ENCODE data around the gene AIP. TPM values are rescaled to one million over a fixed set of nuclear protein-coding genes. Genes with fewer than 3 reads are reported as not detected.

Gene AIP
- 100 to 1,000 TPM; 161 to 166 TPM for total RNA-seq

DNA sequence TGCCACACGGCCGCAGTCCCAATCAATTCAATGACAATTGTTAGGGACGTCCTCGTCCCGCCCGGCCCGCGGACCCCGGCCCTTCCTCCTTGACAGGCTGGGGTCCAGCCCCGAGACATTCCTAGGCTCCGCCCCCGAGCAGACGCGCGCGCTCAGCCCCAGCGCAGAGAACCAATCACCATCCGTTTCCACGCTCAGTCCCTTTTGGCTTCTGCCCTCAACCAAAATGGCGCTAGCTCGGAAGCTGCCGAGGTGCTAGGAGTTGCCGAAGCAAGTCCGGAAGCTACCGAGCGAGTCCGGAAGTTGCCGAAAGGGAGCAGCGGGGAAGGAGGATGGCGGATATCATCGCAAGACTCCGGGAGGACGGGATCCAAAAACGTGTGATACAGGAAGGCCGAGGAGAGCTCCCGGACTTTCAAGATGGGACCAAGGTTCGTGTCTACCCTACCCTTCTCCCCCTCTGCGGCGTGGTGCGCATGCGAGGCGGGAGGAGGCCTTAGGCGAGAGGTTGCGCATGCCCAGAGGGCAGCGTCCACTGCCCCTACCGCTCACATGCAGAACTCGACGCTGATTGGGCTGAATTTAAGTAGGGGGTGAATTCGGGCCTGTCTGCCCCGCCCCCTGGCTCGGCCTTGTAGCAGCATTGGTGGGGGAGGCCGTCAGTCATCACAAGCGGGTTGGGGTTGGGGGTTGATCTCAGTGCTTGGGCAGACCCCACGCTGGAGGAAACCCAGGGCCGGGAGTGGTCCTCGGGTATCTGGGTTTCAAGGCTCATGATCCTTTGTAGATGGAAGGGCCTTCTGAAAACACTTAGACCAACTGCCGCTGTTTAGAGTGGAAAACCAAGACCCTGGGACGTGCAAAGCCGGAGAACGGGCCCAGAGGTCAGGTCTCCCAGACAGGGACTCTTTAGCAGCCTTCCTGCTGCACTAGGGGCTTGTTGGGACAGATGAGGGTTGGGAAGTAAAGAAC lies at the start of gene AIP:
AIP (plus strand) TSS at position 200 of the 972 bp plus-strand sequence; CDS start at position 333, 133 bp downstream.
- H3K27ac Mint-ChIP-seq: peak within 1 kb of the TSS; percentile 100
- H3K4me1 Mint-ChIP-seq: peaks cover 47% of the 10 kb centered on the region
- DNase-seq (peak; percentile 94), ATAC-seq (ENCODE audit: low read depth) (peak; percentile 81)
- POLR2A ChIA-PET: interaction anchor here (0.6 to 5.5 kb wide), 23 partner anchors 8 to 195 kb away, joined by 3 to 94 read pairs (median 5); partner anchors contain the start of genes CDK2AP2, CORO1B, PITPNM1 and POLD4
- H3K36me3 Mint-ChIP-seq: peaks cover 16% of the 10 kb centered on the region
- peaks cover under 1% of the 10 kb centered on the region for H3K27me3 Mint-ChIP-seq
- H3K4me3 Mint-ChIP-seq: peak within 1 kb of the TSS; percentile 93
- H3K9me3 Mint-ChIP-seq: no peaks in the 10 kb centered on the region

DNA sequence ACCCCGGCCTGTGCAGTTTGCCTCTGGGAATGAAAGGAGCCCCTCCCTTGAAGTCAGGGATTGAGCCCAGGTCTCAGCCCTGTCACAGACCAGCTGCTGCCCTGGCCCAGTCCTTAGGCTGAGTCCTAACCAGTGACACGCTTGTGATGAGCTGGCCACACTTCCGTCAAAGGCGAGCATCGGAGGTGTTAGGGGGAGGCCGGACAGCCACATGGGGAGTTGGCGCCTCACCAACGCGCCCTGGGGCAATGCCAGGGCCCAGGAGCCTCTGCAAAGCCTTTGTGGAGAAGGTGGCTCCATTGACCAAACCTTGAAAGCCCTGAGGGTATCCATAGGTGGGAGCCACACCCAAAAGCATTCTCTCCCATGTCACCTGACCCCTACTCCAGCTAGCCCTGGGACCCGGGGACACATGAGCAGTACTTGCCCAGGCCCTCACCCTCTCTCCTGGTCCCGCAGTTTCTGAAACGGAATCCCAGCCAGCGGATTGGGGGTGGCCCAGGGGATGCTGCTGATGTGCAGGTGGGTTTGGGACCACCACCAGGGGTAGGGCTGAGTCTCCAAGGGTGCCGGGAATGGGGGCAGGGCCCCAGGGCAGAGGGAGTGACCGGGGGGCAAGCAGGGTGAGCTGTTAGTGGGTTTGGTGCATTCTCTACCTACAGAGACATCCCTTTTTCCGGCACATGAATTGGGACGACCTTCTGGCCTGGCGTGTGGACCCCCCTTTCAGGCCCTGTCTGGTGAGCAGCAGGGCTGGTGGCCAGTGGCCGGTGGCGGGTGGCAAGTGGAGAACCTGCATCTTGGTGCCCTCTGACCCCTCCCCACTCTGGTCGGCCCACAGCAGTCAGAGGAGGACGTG lies 49.1 kb upstream of the AIP start:
- no peaks in the 10 kb centered on the region for H3K27me3 Mint-ChIP-seq
- ATAC-seq (ENCODE audit: low read depth) (no peak), DNase-seq (peak; percentile 53)
- no peaks in the 10 kb centered on the region for H3K9me3 Mint-ChIP-seq
- H3K36me3 Mint-ChIP-seq: peaks cover 32% of the 10 kb centered on the region
- peak overlapping the region; percentile 78 for H3K27ac Mint-ChIP-seq
- H3K4me3 Mint-ChIP-seq: peak overlapping the region; percentile 98
- POLR2A ChIA-PET: interaction anchor here (1.0 to 16.3 kb wide), 7 partner anchors 9 to 52 kb away, joined by 3 to 491 read pairs (median 4); partner anchors contain the start of genes CARNS1, CORO1B, PPP1CA and TBC1D10C
- peaks cover 37% of the 10 kb centered on the region for H3K4me1 Mint-ChIP-seq

DNA sequence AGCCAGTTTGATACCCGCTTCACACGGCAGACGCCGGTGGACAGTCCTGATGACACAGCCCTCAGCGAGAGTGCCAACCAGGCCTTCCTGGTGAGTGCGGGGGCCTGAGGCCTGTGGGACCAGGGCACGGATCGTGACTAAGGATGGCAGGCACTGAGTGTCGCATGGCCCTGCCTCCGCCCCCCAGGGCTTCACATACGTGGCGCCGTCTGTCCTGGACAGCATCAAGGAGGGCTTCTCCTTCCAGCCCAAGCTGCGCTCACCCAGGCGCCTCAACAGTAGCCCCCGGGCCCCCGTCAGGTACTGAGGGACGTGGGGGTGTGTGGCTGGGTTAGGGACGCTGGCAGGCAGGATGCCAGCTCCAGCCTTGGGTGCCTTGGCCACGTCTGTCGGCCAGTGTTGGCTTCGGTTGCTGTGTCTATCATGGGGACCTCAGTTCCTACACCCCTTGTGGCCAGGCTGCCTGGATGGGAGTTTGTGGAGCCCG lies 48.4 kb upstream of the AIP start:
- DNase-seq (no peak), ATAC-seq (ENCODE audit: low read depth) (no peak)
- Mint-ChIP-seq H3K27me3 (no peaks in the 10 kb centered on the region), H3K36me3 (peaks cover 37% of the 10 kb centered on the region), H3K4me1 (peaks cover 41% of the 10 kb centered on the region), H3K27ac (peak overlapping the region; percentile 78), H3K9me3 (no peaks in the 10 kb centered on the region), H3K4me3 (peak overlapping the region; percentile 98)
- POLR2A ChIA-PET: interaction anchor here (0.7 to 16.3 kb wide), 8 partner anchors 9 to 61 kb away, joined by 3 to 491 read pairs (median 4); partner anchors contain the start of genes CARNS1, CLCF1, CORO1B and PPP1CA

GRCh38 chr11:67435031-67435726 lies 47.6 kb upstream of the AIP start:
- peak; percentile 52 for DNase-seq
- Mint-ChIP-seq H3K9me3 (no peaks in the 10 kb centered on the region), H3K27ac (peak overlapping the region; percentile 89), H3K36me3 (peaks cover 40% of the 10 kb centered on the region), H3K4me3 (peak overlapping the region; percentile 98), H3K27me3 (no peaks in the 10 kb centered on the region), H3K4me1 (peaks cover 44% of the 10 kb centered on the region)
- POLR2A ChIA-PET: interaction anchor here (0.5 to 16.3 kb wide), 14 partner anchors 8 to 82 kb away, joined by 3 to 491 read pairs (median 14); partner anchors contain the start of genes AIP, CARNS1, CLCF1 and CORO1B
- no peak for ATAC-seq (ENCODE audit: low read depth)

DNA sequence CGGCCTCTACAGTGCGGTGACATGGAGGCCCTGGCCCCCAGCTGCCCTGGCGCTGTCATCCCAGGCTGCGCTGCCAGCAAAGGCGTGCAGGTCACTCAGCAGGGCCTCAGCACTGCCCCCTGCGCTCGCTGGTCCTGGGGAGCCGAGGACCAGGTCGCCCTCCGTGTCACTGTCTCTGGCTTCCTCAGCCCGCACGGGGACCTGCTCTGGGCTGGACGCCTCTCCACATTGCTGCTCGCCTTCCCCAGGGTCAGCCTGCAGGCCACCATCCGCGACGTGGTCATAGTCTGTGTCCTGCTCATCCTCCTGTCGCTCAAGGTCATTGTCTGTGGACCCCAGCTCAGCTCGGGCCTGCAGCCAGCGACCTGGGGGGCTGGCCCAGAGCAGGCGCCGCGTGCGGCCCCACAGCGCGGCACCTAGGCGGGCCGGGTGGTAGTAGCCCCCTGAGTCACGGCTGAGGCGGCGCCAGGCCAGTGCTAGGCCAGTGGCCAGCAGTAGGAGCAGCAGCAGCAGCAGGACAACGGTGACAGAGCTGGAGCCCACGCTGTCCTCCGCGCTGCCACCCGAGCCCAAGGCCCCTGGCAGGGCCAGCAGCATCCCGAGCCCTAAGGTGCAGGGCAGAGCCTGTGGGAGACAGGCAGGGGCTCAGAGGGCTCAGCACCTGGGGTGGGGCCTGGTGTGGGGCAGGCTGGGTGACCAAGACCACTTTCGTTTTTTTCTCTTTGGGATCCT lies 46.9 kb upstream of the AIP start:
- Mint-ChIP-seq H3K27ac (peak overlapping the region; percentile 96), H3K4me1 (peaks cover 45% of the 10 kb centered on the region), H3K27me3 (no peaks in the 10 kb centered on the region), H3K4me3 (peak overlapping the region; percentile 98), H3K9me3 (no peaks in the 10 kb centered on the region), H3K36me3 (peaks cover 37% of the 10 kb centered on the region)
- DNase-seq: peak; percentile 56
- peak; percentile 4 for ATAC-seq (ENCODE audit: low read depth)
- POLR2A ChIA-PET: interaction anchor here (0.5 to 16.3 kb wide), 17 partner anchors 7 to 214 kb away, joined by 3 to 491 read pairs (median 32); partner anchors contain the start of genes ACY3, AIP, CARNS1 and PITPNM1

- peak overlapping the region; percentile 96 for H3K27ac Mint-ChIP-seq
- POLR2A ChIA-PET: interaction anchor here (0.6 to 16.3 kb wide), 24 partner anchors 8 to 213 kb away, joined by 3 to 491 read pairs (median 9); partner anchors contain the start of genes ACY3, AIP, CABP4 and CARNS1
- H3K4me3 Mint-ChIP-seq: peak overlapping the region; percentile 98
- H3K4me1 Mint-ChIP-seq: peaks cover 47% of the 10 kb centered on the region
- no peaks in the 10 kb centered on the region for H3K27me3 Mint-ChIP-seq
- H3K36me3 Mint-ChIP-seq: peaks cover 37% of the 10 kb centered on the region
- ATAC-seq (ENCODE audit: low read depth) (peak; percentile 40), DNase-seq (peak; percentile 79)
- no peaks in the 10 kb centered on the region for H3K9me3 Mint-ChIP-seq
Measured at GRCh38 chr11:67436459-67437081, 46.3 kb upstream of the AIP start.

- POLR2A ChIA-PET: interaction anchor here (0.6 to 16.3 kb wide), 30 partner anchors 8 to 212 kb away, joined by 3 to 491 read pairs (median 8); partner anchors contain the start of genes AIP, ANKRD13D, CABP4 and CARNS1
- Mint-ChIP-seq H3K4me1 (peaks cover 40% of the 10 kb centered on the region), H3K9me3 (no peaks in the 10 kb centered on the region), H3K4me3 (peak within 1 kb of the TSS; percentile 98), H3K27me3 (no peaks in the 10 kb centered on the region), H3K36me3 (peaks cover 30% of the 10 kb centered on the region), H3K27ac (peak within 1 kb of the TSS; percentile 96)
- ATAC-seq (ENCODE audit: low read depth): peak; percentile 46
- peak; percentile 85 for DNase-seq
Measured at GRCh38 chr11:67437082-67437808, 45.6 kb upstream of the AIP start, which contains the start of gene PTPRCAP. Gene PTPRCAP (minus strand): TSS chr11:67437682. CDS start chr11:67437619, 63 bp downstream.

DNA sequence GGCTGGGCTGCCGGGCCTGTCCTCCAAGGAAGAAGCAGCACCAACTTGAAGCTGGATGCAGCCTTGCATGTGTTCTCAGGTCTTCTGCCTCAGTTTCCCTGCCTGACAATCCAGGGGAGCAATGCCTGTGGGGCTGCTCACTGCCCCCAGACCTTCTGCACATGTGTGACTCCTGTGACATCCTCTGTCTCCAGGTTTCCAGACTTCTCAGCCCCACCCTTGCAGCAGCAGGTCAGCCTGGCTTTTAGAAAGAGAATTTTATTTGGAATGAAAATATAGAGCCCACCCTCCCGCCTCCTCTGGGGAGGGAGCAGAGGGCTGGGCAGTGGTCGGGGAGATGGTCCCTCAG lies 45.0 kb upstream of the AIP start:
- peak overlapping the region; percentile 98 for H3K4me3 Mint-ChIP-seq
- ATAC-seq (ENCODE audit: low read depth): no peak
- H3K27ac Mint-ChIP-seq: peak overlapping the region; percentile 96
- peaks cover 29% of the 10 kb centered on the region for H3K36me3 Mint-ChIP-seq
- POLR2A ChIA-PET: interaction anchor here (0.7 to 16.3 kb wide), 25 partner anchors 8 to 211 kb away, joined by 3 to 491 read pairs (median 8); partner anchors contain the start of genes AIP, ANKRD13D, CABP4 and CARNS1
- H3K27me3 Mint-ChIP-seq: no peaks in the 10 kb centered on the region
- DNase-seq: no peak
- H3K4me1 Mint-ChIP-seq: peaks cover 38% of the 10 kb centered on the region
- no peaks in the 10 kb centered on the region for H3K9me3 Mint-ChIP-seq

DNA sequence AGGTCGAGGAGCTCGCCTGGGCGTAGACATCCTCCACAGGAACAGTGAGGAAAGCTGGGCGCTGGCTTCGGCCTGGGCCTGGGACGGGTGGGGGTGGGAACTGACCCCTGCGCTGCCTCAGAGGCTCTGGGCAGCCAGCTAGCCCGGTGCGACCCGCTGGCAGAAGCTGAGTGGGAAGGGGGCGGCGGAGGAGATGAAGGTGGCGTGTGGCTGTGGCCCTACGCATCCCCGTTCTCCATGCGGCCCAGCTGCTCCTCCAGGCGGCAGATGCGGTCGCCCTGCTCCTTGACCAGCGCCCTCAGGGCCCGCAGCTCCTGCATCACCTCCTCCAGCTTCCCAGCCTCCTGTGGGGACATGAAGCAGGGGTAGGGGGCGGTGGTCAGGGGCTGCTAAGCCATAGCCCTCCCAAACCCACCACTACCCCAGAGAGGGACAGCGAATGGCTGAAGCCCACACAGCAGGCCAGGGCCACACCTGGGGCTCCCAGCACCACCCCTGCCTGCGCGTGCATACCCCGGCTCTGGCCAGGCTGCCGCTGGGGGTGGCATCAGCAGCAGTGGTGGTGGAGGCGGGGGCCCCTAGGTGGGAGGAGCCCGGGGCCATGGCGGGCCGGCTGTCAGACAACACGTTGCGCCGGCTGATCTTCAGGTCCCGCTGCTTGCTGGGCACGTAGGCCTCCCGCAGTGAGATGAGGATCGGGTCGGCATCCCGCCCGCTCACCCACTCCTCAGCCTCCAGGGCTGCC lies 44.5 kb upstream of the AIP start:
- ATAC-seq (ENCODE audit: low read depth) (peak; percentile 43), DNase-seq (peak; percentile 86)
- POLR2A ChIA-PET: interaction anchor here (0.6 to 16.3 kb wide), 25 partner anchors 7 to 210 kb away, joined by 3 to 491 read pairs (median 8); partner anchors contain the start of genes AIP, ANKRD13D, CABP4 and CARNS1
- Mint-ChIP-seq H3K36me3 (peaks cover 29% of the 10 kb centered on the region), H3K4me1 (peaks cover 35% of the 10 kb centered on the region), H3K9me3 (no peaks in the 10 kb centered on the region), H3K4me3 (peak overlapping the region; percentile 98), H3K27me3 (no peaks in the 10 kb centered on the region), H3K27ac (peak overlapping the region; percentile 96)

Measured in activated naive CD8-positive, alpha-beta T cell treated with anti-CD3 and anti-CD28 coated beads, Interleukin-2, amount 10 ng/mL, durations not matched to agents 7 days and 5 days (primary cell).